ENCODE data around the gene KDM6A. TPM values are rescaled to one million over a fixed set of nuclear protein-coding genes. Genes with fewer than 3 reads are reported as not detected.

The KDM6A gene
- polyA plus RNA-seq, 1 donor (not counting 4 experiments of a cell fraction or from before 2014, with no cell fraction given): 64.2 TPM

- no peak for FAIRE-seq
- peaks cover 76% of the 10 kb centered on the region for H3K79me2 ChIP-seq (ENCODE audit: control insufficient read depth, insufficient read depth, low read length)
- H4K20me1 ChIP-seq (ENCODE audit: control insufficient read depth, extremely low read depth, insufficient read depth, low read length): peaks cover 2% of the 10 kb centered on the region
- H3K9ac ChIP-seq (ENCODE audit: control insufficient read depth, extremely low read depth, insufficient read depth, low read length): peak overlapping the region; percentile 87
- dilution Hi-C loops (cut with MboI; ENCODE audit: extremely low pct_ligation_motif_present, low sequenced_read_pairs): no loop called here
- peaks cover 16% of the 10 kb centered on the region for H3K4me1 ChIP-seq (ENCODE audit: control insufficient read depth, extremely low read depth, insufficient read depth, low read length)
- peak overlapping the region; percentile 89 for H3K27ac ChIP-seq (ENCODE audit: control insufficient read depth, insufficient read depth, low read length)
- peak overlapping the region; percentile 77 for H3K4me2 ChIP-seq (ENCODE audit: control insufficient read depth, extremely low read depth, insufficient read depth, low read depth, low read length)
- H3K9me3 ChIP-seq (ENCODE audit: control insufficient read depth, low read depth, low read length): no peaks in the 10 kb centered on the region
- DNase-seq (ENCODE audit: low read depth, low spot score): no peak
- peak overlapping the region; percentile 88 to 98 (median 89) for H3K4me3 ChIP-seq (ENCODE audit: control insufficient read depth in 2 of 3, extremely low read depth in 1 of 3, insufficient read depth in 2 of 3, low read depth in 1 of 3, low read length in 3 of 3)
- H2AFZ ChIP-seq (ENCODE audit: control insufficient read depth, low read length): peak overlapping the region; percentile 13
- H3K36me3 ChIP-seq (ENCODE audit: control insufficient read depth in 2 of 2, extremely low read depth in 1 of 2, insufficient read depth in 2 of 2, low read length in 2 of 2): no peaks in the 10 kb centered on the region
- H3K9me1 ChIP-seq (ENCODE audit: control insufficient read depth, extremely low read depth, insufficient read depth, low read length): no peaks in the 10 kb centered on the region
- TF ChIP-seq EZH2 (IDR thresholded peaks at IDR 0.05; ENCODE audit: low read length): no peak
- no peak for TF ChIP-seq CTCF (optimal IDR thresholded peaks at IDR 0.05 in 1 of 3, IDR thresholded peaks at IDR 0.05 in 1 of 3, conservative IDR thresholded peaks at IDR 0.05 in 1 of 3; ENCODE audit: extremely low read depth in 1 of 3, insufficient read depth in 2 of 3, low read length in 3 of 3)
- no peaks in the 10 kb centered on the region for H3K27me3 ChIP-seq (ENCODE audit: control insufficient read depth, extremely low read depth, insufficient read depth, low read length)
Measured at GRCh38 chrX:44875185-44875489, 2.1 kb downstream of the KDM6A start.

GRCh38 chrX:44876086-44876485, 3.1 kb downstream of the KDM6A start:
- TF ChIP-seq EZH2 (IDR thresholded peaks at IDR 0.05; ENCODE audit: low read length): no peak
- no peak for TF ChIP-seq CTCF (optimal IDR thresholded peaks at IDR 0.05 in 1 of 3, IDR thresholded peaks at IDR 0.05 in 1 of 3, conservative IDR thresholded peaks at IDR 0.05 in 1 of 3; ENCODE audit: extremely low read depth in 1 of 3, insufficient read depth in 2 of 3, low read length in 3 of 3)
- no peaks in the 10 kb centered on the region for H3K27me3 ChIP-seq (ENCODE audit: control insufficient read depth, extremely low read depth, insufficient read depth, low read length)
- FAIRE-seq (peak; percentile 67), DNase-seq (ENCODE audit: low read depth, low spot score) (no peak)
- H3K4me1 ChIP-seq (ENCODE audit: control insufficient read depth, extremely low read depth, insufficient read depth, low read length): peaks cover 15% of the 10 kb centered on the region
- peaks cover 86% of the 10 kb centered on the region for H3K79me2 ChIP-seq (ENCODE audit: control insufficient read depth, insufficient read depth, low read length)
- peak overlapping the region; percentile 77 for H3K4me2 ChIP-seq (ENCODE audit: control insufficient read depth, extremely low read depth, insufficient read depth, low read depth, low read length)
- peaks cover 2% of the 10 kb centered on the region for H4K20me1 ChIP-seq (ENCODE audit: control insufficient read depth, extremely low read depth, insufficient read depth, low read length)
- dilution Hi-C loops (cut with MboI; ENCODE audit: extremely low pct_ligation_motif_present, low sequenced_read_pairs): no loop called here
- H3K9ac ChIP-seq (ENCODE audit: control insufficient read depth, extremely low read depth, insufficient read depth, low read length): peak overlapping the region; percentile 87
- H3K9me3 ChIP-seq (ENCODE audit: control insufficient read depth, low read depth, low read length): no peaks in the 10 kb centered on the region
- no peaks in the 10 kb centered on the region for H3K9me1 ChIP-seq (ENCODE audit: control insufficient read depth, extremely low read depth, insufficient read depth, low read length)
- H3K4me3 ChIP-seq (ENCODE audit: control insufficient read depth in 2 of 3, extremely low read depth in 1 of 3, insufficient read depth in 2 of 3, low read depth in 1 of 3, low read length in 3 of 3): peak overlapping the region in 2 of 3 experiments; percentile 88 to 98
- H3K36me3 ChIP-seq (ENCODE audit: control insufficient read depth in 2 of 2, extremely low read depth in 1 of 2, insufficient read depth in 2 of 2, low read length in 2 of 2): no peaks in the 10 kb centered on the region
- H2AFZ ChIP-seq (ENCODE audit: control insufficient read depth, low read length): no peak overlapping the region
- peak overlapping the region; percentile 89 for H3K27ac ChIP-seq (ENCODE audit: control insufficient read depth, insufficient read depth, low read length)
